Lower leg skin (tissue), 4 donors: ENCODE data around the gene GLT6D1. TPM values are rescaled to one million over a fixed set of nuclear protein-coding genes. Genes with fewer than 3 reads are reported as not detected.

ENCODE experiments used
- DNase-seq, 2 donors: peaks; one replicate each; pipeline ENCODE4 v3.0.0-alpha.2; 2019; ENCODE audit warnings: low spot score in 2 of 2
- H3K4me3 ChIP-seq: fragments of 200-600 bp; sonication (generic); 2 replicates; pipeline ENCODE4 v1.5.1; 2017; ENCODE audit warnings: mild to moderate bottlenecking, low read depth; ENCODE audit not compliant: poor library complexity, severe bottlenecking
- CTCF ChIP-seq, 3 donors: fragments of 450-650 bp; IDR thresholded peaks; one replicate each; pipeline ENCODE4 v1.5.1; 2016; ENCODE audit warnings: antibody characterized with exemption in 3 of 3, mild to moderate bottlenecking in 3 of 3, moderate library complexity in 2 of 3
- POLR2A ChIP-seq, 2 donors: fragments of 450-650 bp; IDR thresholded peaks; one replicate each; pipeline ENCODE4 v1.6.1; 2016 to 2017; ENCODE audit warnings: antibody characterized with exemption in 2 of 2, mild to moderate bottlenecking in 1 of 2, moderate library complexity in 1 of 2
- WGBS, 2 donors: methylation state at CpG; one replicate each; pipeline ENCODE4 v1.1.5; 2018; 5-methylcytosine and 5-hydroxymethylcytosine counted together
- intact Hi-C: fragments of 100-400 bp; cut with DNase I; formaldehyde crosslinking; loops from one replicate; pipeline ENCODE4 v1.15.0; 2023; ENCODE audit warnings: low total_unique reads
- total RNA-seq, 4 donors: library from RNA; depleted of rRNA; stranded (reverse); fragments of >200 nt; gene quantifications; one replicate each; pipeline ENCODE4 v1.1.0, GENCODE V29; 2016

GLT6D1 gene
- total RNA-seq, 4 donors from 2014 or later = not detected

DNA sequence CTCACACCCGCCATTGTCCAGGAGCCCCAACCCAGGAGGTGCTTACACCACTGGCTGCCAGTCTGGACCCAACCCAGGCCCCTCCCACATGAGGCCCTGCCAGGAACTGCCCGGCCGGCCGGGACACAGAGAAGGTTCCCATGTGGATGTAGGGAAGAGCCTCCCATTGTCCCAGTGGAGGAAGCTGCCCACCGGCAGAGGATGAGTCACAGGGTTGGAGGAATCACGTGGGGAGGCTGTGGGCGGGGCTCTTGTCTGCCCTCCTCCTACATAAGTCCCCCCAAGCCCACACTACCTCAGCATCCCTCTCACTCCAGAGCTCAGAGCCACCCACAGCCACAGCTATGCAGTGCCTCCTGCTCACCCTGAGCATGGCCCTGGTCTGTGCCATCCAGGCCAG, 51.7 kb downstream of the GLT6D1 start:
- no CpG with 5 or more reads among the region's 7 CpGs for WGBS, 2 donors
- no peak for DNase-seq
- no peak for TF ChIP-seq POLR2A (IDR thresholded peaks at IDR 0.05)
- no peak overlapping the region for H3K4me3 ChIP-seq
- intact Hi-C loops = no loop called here

GRCh38 chr9:135586601-135587109, 52.7 kb downstream of the GLT6D1 start:
- no peak for DNase-seq
- TF ChIP-seq CTCF (IDR thresholded peaks at IDR 0.05) = no peak
- TF ChIP-seq POLR2A (IDR thresholded peaks at IDR 0.05) = no peak
- 62 to 68% methylated on average over 15 of the region's 15 CpGs for WGBS, 2 donors
- no peak overlapping the region for H3K4me3 ChIP-seq
- intact Hi-C loops = no loop called here

- TF ChIP-seq POLR2A (IDR thresholded peaks at IDR 0.05) (no peak), CTCF (IDR thresholded peaks at IDR 0.05) (no peak)
- H3K4me3 ChIP-seq = no peak overlapping the region
- WGBS, 2 donors = 75 to 76% methylated on average over 16 of the region's 16 CpGs
- intact Hi-C loops = no loop called here
- no peak for DNase-seq
Measured at GRCh38 chr9:135584934-135585333, 54.4 kb downstream of the GLT6D1 start.

GRCh38 chr9:135584371-135584770, 55.0 kb downstream of the GLT6D1 start:
- intact Hi-C loops = no loop called here
- TF ChIP-seq CTCF (IDR thresholded peaks at IDR 0.05) (no peak), POLR2A (IDR thresholded peaks at IDR 0.05) (no peak)
- DNase-seq = no peak
- no peak overlapping the region for H3K4me3 ChIP-seq
- 43 to 46% methylated on average over 2 to 5 of the region's 5 CpGs for WGBS, 2 donors

GRCh38 chr9:135583688-135584011, 55.7 kb downstream of the GLT6D1 start:
- 84 to 86% methylated on average over 16 of the region's 16 CpGs for WGBS, 2 donors
- intact Hi-C loops = no loop called here
- no peak for DNase-seq
- H3K4me3 ChIP-seq = no peak overlapping the region
- TF ChIP-seq CTCF (IDR thresholded peaks at IDR 0.05) = no peak
- no peak for TF ChIP-seq POLR2A (IDR thresholded peaks at IDR 0.05)

DNA sequence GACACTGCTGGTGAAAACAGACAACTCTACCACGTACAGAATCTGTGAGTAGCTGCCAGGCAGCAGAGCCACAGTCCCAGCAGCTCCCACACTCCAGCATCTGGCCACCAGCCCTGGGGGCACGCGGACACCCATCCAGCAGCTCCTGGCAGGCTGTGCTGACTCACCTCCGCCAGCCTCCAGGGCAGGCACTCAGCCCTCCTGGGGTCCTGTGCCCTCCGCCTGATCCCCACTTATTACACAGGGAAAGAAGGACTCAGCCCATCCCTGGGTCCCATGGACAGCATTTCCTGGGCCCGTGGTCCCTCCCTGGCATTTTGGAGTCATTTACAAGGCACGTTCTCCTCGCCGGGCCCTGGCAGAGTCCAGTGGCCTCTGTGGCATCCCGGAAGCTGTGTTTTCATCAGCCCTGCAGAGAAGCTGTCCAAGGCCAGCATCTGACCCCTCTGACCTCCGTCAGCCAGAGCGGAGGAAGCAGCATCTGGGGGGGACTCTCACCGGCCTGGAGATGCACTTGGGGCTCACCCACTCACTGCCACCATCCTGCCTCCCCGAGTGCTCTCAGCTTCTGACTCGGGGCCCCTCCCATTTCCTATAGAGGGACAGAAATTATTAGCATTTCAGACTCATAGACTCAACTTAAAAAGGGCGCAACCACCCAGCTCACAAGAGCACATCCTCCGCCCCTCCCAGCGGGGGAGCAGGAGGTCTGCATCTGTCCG, 56.2 kb downstream of the GLT6D1 start:
- H3K4me3 ChIP-seq = no peak overlapping the region
- peak in 1 of 2 donors; percentile 65 for DNase-seq
- intact Hi-C loops = no loop called here
- 67 to 73% methylated on average over 19 of the region's 19 CpGs for WGBS, 2 donors
- TF ChIP-seq POLR2A (IDR thresholded peaks at IDR 0.05) (no peak), CTCF (IDR thresholded peaks at IDR 0.05) (no peak)
